MM.1S (cell line): ENCODE data around the gene CHTF18.

Experiments used
- DNase-seq: peaks from one replicate; pipeline ENCODE4 v3.0.0-alpha.2; 2015
- H2AFZ ChIP-seq: fragments of 300-600 bp; sonication (generic); 2 replicates; pipeline ENCODE4 v1.6.0; 2016; ENCODE audit warnings: antibody characterized with exemption, low read length
- H3F3A ChIP-seq: fragments of 300-600 bp; sonication (generic); 2 replicates; pipeline ENCODE4 v1.6.1; 2016; ENCODE audit warnings: mild to moderate bottlenecking, antibody characterized with exemption, low read length, moderate library complexity, mixed read lengths; ENCODE audit not compliant: insufficient read depth
- H3K27ac ChIP-seq: fragments of 300-600 bp; sonication (generic); 2 replicates; pipeline ENCODE4 v1.5.1; 2016; ENCODE audit warnings: mild to moderate bottlenecking, low read length
- H3K27me3 ChIP-seq: fragments of 300-600 bp; sonication (generic); replicated peaks from 2 replicates; pipeline ENCODE4 v1.6.0; 2016; ENCODE audit warnings: low read length; ENCODE audit not compliant: insufficient read depth
- H3K36me3 ChIP-seq: fragments of 300-600 bp; sonication (generic); replicated peaks from 2 replicates; pipeline ENCODE4 v1.6.1; 2016; ENCODE audit warnings: mild to moderate bottlenecking, low read length, mixed read lengths; ENCODE audit not compliant: insufficient read depth
- H3K4me1 ChIP-seq: fragments of 300-600 bp; sonication (generic); 2 replicates; pipeline ENCODE4 v1.6.1; 2016; ENCODE audit warnings: low read length, mixed read lengths
- H3K4me2 ChIP-seq: fragments of 300-600 bp; sonication (generic); 2 replicates; pipeline ENCODE4 v1.6.0; 2016; ENCODE audit warnings: low read depth, low read length
- H3K4me3 ChIP-seq: fragments of 300-600 bp; sonication (generic); 2 replicates; pipeline ENCODE4 v1.5.1; 2016; ENCODE audit warnings: low read length, mixed read lengths
- H3K79me2 ChIP-seq: fragments of 300-600 bp; sonication (generic); 2 replicates; pipeline ENCODE4 v1.6.1; 2016; ENCODE audit warnings: mixed run types, low read length, mixed read lengths
- H3K9ac ChIP-seq: fragments of 300-600 bp; sonication (generic); 2 replicates; pipeline ENCODE4 v1.6.1; 2016; ENCODE audit warnings: low read length, mixed read lengths
- H3K9me2 ChIP-seq: fragments of 300-600 bp; sonication (generic); replicated peaks from 2 replicates; pipeline ENCODE4 v1.6.1; 2016; ENCODE audit warnings: mild to moderate bottlenecking, low read length, mixed read lengths; ENCODE audit not compliant: insufficient read depth
- H3K9me3 ChIP-seq: fragments of 300-600 bp; sonication (generic); replicated peaks from 2 replicates; pipeline ENCODE4 v1.6.1; 2016; ENCODE audit warnings: mild to moderate bottlenecking, low read length, mixed read lengths; ENCODE audit not compliant: insufficient read depth
- H4K20me1 ChIP-seq: fragments of 300-600 bp; sonication (generic); 2 replicates; pipeline ENCODE4 v1.6.1; 2016; ENCODE audit warnings: mild to moderate bottlenecking, low read length, moderate library complexity, mixed read lengths; ENCODE audit not compliant: insufficient read depth
- EZH2 ChIP-seq: fragments of 300-600 bp; sonication (generic); optimal IDR thresholded peaks from 2 replicates; pipeline ENCODE3; 2017; ENCODE audit warnings: low read depth, mild to moderate bottlenecking, antibody characterized with exemption, low read length, mixed read lengths
- EZH2phosphoT487 ChIP-seq: fragments of 300-600 bp; sonication (generic); IDR thresholded peaks from 2 replicates; pipeline ENCODE4 v1.6.1; 2018; ENCODE audit warnings: antibody characterized with exemption, low read length
- TF ChIP-seq, protein P1 (sequence below): fragments of 300-600 bp; sonication (generic); IDR thresholded peaks from 2 replicates; pipeline ENCODE4 v1.5.1; 2016; ENCODE audit warnings: antibody characterized with exemption, low read length, mixed read lengths

Gene CHTF18

DNA sequence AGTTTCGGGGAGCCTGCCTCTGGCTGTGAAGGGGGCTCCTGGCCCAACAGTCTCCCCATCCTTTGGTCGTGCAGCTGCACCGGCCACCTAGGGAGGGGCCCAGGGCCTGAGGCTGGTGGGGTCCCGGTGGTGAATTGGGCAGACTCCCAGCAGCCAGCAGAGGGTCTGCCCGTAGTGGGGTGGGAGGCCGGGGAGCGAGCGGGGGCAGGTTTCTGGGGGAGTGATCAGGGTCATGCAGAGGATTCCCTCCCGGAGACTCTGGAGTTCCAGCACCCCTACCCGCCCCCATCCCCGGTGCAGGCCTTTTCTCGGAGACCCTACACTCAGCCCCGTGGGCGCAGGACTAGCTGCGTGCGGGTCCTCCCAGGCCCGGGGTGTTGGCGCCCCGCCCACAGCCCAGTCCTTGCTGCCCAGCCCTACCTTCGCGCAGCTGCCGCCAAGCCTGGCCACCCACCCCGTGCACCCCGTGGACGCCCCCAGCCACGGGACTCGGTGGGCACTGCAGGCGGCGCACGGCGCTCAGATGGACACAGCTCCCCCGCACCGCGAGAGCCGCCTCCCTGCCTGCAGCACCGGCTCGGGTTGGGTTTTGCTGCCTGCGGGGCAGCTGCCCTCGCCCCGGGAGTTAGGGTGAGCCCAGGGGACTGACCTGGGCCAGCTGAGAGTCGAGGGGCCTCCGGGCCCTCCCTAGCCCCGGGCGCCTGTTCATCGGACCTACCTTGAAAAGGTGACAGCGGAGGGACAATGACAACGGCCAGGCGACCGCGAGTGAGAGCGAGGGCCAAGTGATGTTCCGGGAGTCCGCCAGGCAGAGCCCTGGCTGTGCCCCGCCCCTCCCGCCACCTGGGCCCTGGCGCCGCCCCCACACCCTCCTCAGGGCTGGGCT, 11.8 kb downstream of the CHTF18 start, which contains the start of gene GNG13:
Gene GNG13 (minus strand): TSS at position 787 of the 886 bp plus-strand sequence. CDS start 1,657 bp downstream, outside the sequence.
- Histone ChIP-seq H3K9ac (no peak within 1 kb of the TSS), H3K27ac (no peak within 1 kb of the TSS), H3K27me3 (peaks cover 12% of the 10 kb centered on the region; the same call in 1 of the 2 replicates), H3K4me1 (no peaks in the 10 kb centered on the region), H3K36me3 (no peaks in the 10 kb centered on the region), H3K9me2 (no peaks in the 10 kb centered on the region), H2AFZ (no peak within 1 kb of the TSS), H3K4me2 (no peak within 1 kb of the TSS), H3K4me3 (no peak within 1 kb of the TSS), H4K20me1 (no peaks in the 10 kb centered on the region), H3K9me3 (no peaks in the 10 kb centered on the region), H3K79me2 (no peaks in the 10 kb centered on the region), H3F3A (no peaks in the 10 kb centered on the region)
- no peak for DNase-seq
- TF ChIP-seq EZH2 (no peak), EZH2phosphoT487 (no peak)
- TF ChIP-seq, protein P1, sequence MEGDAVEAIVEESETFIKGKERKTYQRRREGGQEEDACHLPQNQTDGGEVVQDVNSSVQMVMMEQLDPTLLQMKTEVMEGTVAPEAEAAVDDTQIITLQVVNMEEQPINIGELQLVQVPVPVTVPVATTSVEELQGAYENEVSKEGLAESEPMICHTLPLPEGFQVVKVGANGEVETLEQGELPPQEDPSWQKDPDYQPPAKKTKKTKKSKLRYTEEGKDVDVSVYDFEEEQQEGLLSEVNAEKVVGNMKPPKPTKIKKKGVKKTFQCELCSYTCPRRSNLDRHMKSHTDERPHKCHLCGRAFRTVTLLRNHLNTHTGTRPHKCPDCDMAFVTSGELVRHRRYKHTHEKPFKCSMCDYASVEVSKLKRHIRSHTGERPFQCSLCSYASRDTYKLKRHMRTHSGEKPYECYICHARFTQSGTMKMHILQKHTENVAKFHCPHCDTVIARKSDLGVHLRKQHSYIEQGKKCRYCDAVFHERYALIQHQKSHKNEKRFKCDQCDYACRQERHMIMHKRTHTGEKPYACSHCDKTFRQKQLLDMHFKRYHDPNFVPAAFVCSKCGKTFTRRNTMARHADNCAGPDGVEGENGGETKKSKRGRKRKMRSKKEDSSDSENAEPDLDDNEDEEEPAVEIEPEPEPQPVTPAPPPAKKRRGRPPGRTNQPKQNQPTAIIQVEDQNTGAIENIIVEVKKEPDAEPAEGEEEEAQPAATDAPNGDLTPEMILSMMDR, result no peak

DNA sequence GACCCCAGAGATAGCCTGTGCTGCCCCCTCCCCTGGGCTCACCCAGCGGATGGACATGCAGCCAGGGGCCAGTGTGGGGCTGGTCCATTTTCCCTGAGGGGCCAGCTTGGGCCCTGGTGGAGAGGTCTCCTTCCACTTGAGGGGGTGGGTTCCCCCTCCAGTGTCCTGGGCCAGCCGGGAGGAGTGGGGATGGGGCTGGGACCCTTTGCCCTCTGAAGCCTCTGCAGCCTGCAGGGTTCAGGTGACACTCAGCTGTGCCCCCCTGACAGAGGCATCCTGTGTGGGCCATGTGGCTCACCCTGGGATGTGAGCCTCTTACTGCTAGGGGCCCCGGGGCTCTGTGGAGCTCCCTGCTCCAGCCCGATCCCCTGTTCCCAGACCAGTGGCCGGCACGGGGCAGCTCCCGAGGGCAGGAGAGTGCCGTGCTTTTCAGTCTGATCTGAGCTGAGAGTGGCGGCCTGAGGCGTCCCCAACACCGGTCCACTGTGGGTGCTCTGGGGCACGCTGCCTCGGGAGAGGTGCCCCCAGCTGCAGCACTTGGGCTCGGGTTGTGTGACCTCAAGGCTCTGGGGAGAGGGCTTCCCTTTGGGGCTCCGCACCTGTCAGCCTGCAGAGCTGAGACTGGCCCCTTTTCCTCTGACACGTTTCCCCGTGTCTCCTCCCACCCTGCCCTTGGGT, 12.6 kb downstream of the CHTF18 start:
- no peaks in the 10 kb centered on the region for H3K79me2 ChIP-seq
- no peak overlapping the region for H3K4me3 ChIP-seq
- TF ChIP-seq EZH2phosphoT487, result no peak
- TF ChIP-seq, protein P1, result no peak
- no peak for TF ChIP-seq EZH2
- no peak for DNase-seq
- no peaks in the 10 kb centered on the region for H4K20me1 ChIP-seq
- H3F3A ChIP-seq, result no peaks in the 10 kb centered on the region
- H3K4me1 ChIP-seq, result no peaks in the 10 kb centered on the region
- no peaks in the 10 kb centered on the region for H3K9me2 ChIP-seq
- no peak overlapping the region for H3K9ac ChIP-seq
- H3K4me2 ChIP-seq, result no peak overlapping the region
- peaks cover 12% of the 10 kb centered on the region; the same call in 1 of the 2 replicates for H3K27me3 ChIP-seq
- no peak overlapping the region for H3K27ac ChIP-seq
- no peak overlapping the region for H2AFZ ChIP-seq
- H3K36me3 ChIP-seq, result no peaks in the 10 kb centered on the region
- no peaks in the 10 kb centered on the region for H3K9me3 ChIP-seq

DNA sequence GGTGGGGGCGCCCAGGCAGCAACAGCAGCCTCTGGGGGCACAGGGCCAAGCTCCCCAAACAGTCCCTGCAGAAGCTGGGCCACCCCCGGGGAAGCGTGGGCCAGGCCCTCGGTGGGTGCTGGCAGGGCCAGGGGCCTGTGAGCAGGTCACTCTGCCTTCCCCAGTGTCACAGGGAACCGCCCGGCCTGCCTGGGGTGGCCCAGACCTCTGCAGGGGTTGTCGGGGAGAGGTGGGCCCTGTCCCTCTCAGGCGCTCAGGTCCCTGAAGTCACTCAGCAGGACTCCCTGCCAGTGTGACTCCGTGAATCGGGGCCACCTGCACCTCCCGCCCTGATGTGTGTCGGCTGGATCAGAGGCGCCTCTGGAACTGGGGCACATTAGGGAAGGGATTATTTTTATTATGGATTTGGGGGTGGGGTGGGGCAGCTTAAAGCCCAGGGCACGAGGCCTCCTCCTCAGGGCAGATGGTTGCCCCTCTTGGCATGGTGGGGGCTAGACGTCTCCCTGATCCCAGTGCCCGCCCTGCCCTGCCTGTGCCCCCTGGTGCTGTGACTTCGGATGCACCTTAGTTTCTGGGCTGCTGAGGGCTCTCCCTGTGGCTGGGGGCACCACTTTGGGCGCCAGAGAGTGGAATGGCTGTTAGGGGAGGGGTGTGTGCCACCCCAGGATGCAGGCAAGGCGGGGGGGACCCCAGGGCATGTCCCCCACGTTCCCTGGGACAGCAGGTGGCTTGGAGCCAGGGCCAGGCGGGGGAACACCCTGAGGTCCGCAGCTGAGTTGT, 13.4 kb downstream of the CHTF18 start:
- H3K9ac ChIP-seq, result no peak overlapping the region
- no peak overlapping the region for H3K27ac ChIP-seq
- no peaks in the 10 kb centered on the region for H3K9me2 ChIP-seq
- H2AFZ ChIP-seq, result no peak overlapping the region
- H3K4me3 ChIP-seq, result no peak overlapping the region
- H3K4me2 ChIP-seq, result no peak overlapping the region
- H3F3A ChIP-seq, result no peaks in the 10 kb centered on the region
- no peak for DNase-seq
- H4K20me1 ChIP-seq, result no peaks in the 10 kb centered on the region
- no peaks in the 10 kb centered on the region for H3K4me1 ChIP-seq
- H3K79me2 ChIP-seq, result no peaks in the 10 kb centered on the region
- no peaks in the 10 kb centered on the region for H3K36me3 ChIP-seq
- TF ChIP-seq, protein P1, result no peak
- TF ChIP-seq EZH2phosphoT487, result no peak
- no peak for TF ChIP-seq EZH2
- H3K9me3 ChIP-seq, result no peaks in the 10 kb centered on the region
- peaks cover 12% of the 10 kb centered on the region; the same call in 1 of the 2 replicates for H3K27me3 ChIP-seq
